HepG2 (cell line): Measurements from ENCODE around the gene PDE4D.

ENCODE experiments used
- FOXK2 ChIP-seq: fragments of 450-650 bp; IDR thresholded peaks from 2 replicates; pipeline ENCODE4 v1.6.1; 2016
- HDAC1 ChIP-seq: sonication (generic); formaldehyde crosslinking; IDR thresholded peaks from 2 replicates; pipeline ENCODE4 v1.5.1; 2020; ENCODE audit warnings: mild to moderate bottlenecking, missing genetic modification reagents
- KDM5B ChIP-seq: sonication (generic); formaldehyde crosslinking; IDR thresholded peaks from 2 replicates; pipeline ENCODE4 v1.4.0; 2020; ENCODE audit warnings: missing genetic modification reagents, mild to moderate bottlenecking, borderline replicate concordance
- NR3C1 ChIP-seq: sonication (generic); formaldehyde crosslinking; IDR thresholded peaks from 2 replicates; pipeline ENCODE4 v1.4.0; 2020; ENCODE audit warnings: missing genetic modification reagents
- POLR2AphosphoS5 ChIP-seq: IDR thresholded peaks from 2 replicates; pipeline ENCODE4 v1.6.1; 2012; ENCODE audit warnings: low read depth, low read length
- ZNF589 ChIP-seq: sonication (generic); formaldehyde crosslinking; conservative IDR thresholded peaks from 2 replicates; pipeline ENCODE4 v1.8.0; 2022; ENCODE audit warnings: mild to moderate bottlenecking, moderate library complexity, missing genetic modification reagents
- ZSCAN21 ChIP-seq: sonication (generic); formaldehyde crosslinking; IDR thresholded peaks from 2 replicates; pipeline ENCODE4 v1.8.0; 2022; ENCODE audit warnings: mild to moderate bottlenecking, missing genetic modification reagents, moderate library complexity, borderline replicate concordance
- TF ChIP-seq, protein P1 (sequence below): sonication (generic); formaldehyde crosslinking; IDR thresholded peaks from 2 replicates; pipeline ENCODE4 v1.4.0; 2020; ENCODE audit warnings: missing genetic modification reagents

GRCh38 chr5:59424515-59424914, 469.0 kb downstream of the PDE4D start:
- TF ChIP-seq KDM5B (CRISPR knock-in tag) (no peak), FOXK2 (no peak), ZNF589 (CRISPR knock-in tag) (no peak), NR3C1 (CRISPR knock-in tag) (no peak), ZSCAN21 (CRISPR knock-in tag) (no peak), HDAC1 (CRISPR knock-in tag) (no peak), POLR2AphosphoS5 (no peak)
- TF ChIP-seq, protein P1, sequence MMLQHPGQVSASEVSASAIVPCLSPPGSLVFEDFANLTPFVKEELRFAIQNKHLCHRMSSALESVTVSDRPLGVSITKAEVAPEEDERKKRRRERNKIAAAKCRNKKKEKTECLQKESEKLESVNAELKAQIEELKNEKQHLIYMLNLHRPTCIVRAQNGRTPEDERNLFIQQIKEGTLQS (CRISPR knock-in tag) = no peak
